Activated naive CD4-positive, alpha-beta T cell treated with anti-CD3 and anti-CD28 coated beads, Interleukin-2, amount 50 U/mL, for 72 hours (primary cell): ENCODE results near the gene CDC42. TPM values are rescaled to one million over a fixed set of nuclear protein-coding genes. Genes with fewer than 3 reads are reported as not detected.
"Not testable (repeated sequence)": the region's sequence is repeated elsewhere in the genome, so short reads cannot be mapped to it uniquely, and the experiment has no call there.

Experiments
- ATAC-seq, 2 donors: fragments of 150-1000 bp; cut with Tn5 transposase; 2 replicates each; pipeline ENCODE4 v1.10.0; 2021; ENCODE audit warnings: mild to moderate bottlenecking in 2 of 2, moderate library complexity in 2 of 2
- DNase-seq, 2 donors: peaks; one replicate each; pipeline ENCODE4 v3.0.0; 2021 to 2022; ENCODE audit warnings: low spot score in 2 of 2
- H3K27ac Mint-ChIP-seq, 2 donors: one replicate each; pipeline ENCODE4 v1.8.0; 2022; ENCODE audit warnings: mild to moderate bottlenecking in 2 of 2, mixed read lengths in 2 of 2
- H3K36me3 Mint-ChIP-seq, 2 donors: one replicate each; pipeline ENCODE4 v1.8.0; 2022; ENCODE audit warnings: mixed read lengths in 2 of 2
- H3K9me3 Mint-ChIP-seq, 2 donors: one replicate each; pipeline ENCODE4 v1.8.0; 2022; ENCODE audit warnings: mixed read lengths in 2 of 2
- total RNA-seq, 2 donors: library from RNA; stranded (reverse); gene quantifications; one replicate each; pipeline ENCODE4 v1.2.3, GENCODE V29; 2022

CDC42 gene
- 100 to 1,000 TPM; 266 to 331 TPM for total RNA-seq

GRCh38 chr1:22052115-22053016, at the start of gene CDC42:
TSS of gene CDC42 (plus strand) at chr1:22052709. CDS start at chr1:22078479, 25,770 bp downstream.
- Mint-ChIP-seq H3K36me3 (peaks cover 5 to 38% of the 10 kb centered on the region in 2 donors), H3K9me3 (no peaks in the 10 kb centered on the region), H3K27ac (peak within 1 kb of the TSS; percentile 99 to 100)
- ATAC-seq (peak; percentile 84 to 87), DNase-seq (peak; percentile 94 to 98)

- H3K36me3 Mint-ChIP-seq, DNase-seq, ATAC-seq, H3K27ac Mint-ChIP-seq, H3K9me3 Mint-ChIP-seq: not testable (repeated sequence)
Observed at GRCh38 chr1:22002875-22003274, 49.6 kb upstream of the CDC42 start.

- H3K27ac Mint-ChIP-seq, H3K9me3 Mint-ChIP-seq, H3K36me3 Mint-ChIP-seq, DNase-seq, ATAC-seq: not testable (repeated sequence)
Observed at GRCh38 chr1:22003959-22004358, 48.5 kb upstream of the CDC42 start.

GRCh38 chr1:22005261-22006149, 47.0 kb upstream of the CDC42 start:
- H3K27ac Mint-ChIP-seq, H3K36me3 Mint-ChIP-seq, H3K9me3 Mint-ChIP-seq: not testable (repeated sequence)
- DNase-seq (peak in 1 of 2 donors; percentile 67), ATAC-seq (peak; percentile 90 to 91)

GRCh38 chr1:22006736-22007135, 45.8 kb upstream of the CDC42 start:
- H3K9me3 Mint-ChIP-seq, DNase-seq, ATAC-seq, H3K36me3 Mint-ChIP-seq, H3K27ac Mint-ChIP-seq: not testable (repeated sequence)

- not testable (repeated sequence) for ATAC-seq, H3K27ac Mint-ChIP-seq, H3K9me3 Mint-ChIP-seq, H3K36me3 Mint-ChIP-seq, DNase-seq
Observed at GRCh38 chr1:22007262-22007661, 45.2 kb upstream of the CDC42 start.

- not testable (repeated sequence) for DNase-seq, H3K36me3 Mint-ChIP-seq, H3K27ac Mint-ChIP-seq, ATAC-seq, H3K9me3 Mint-ChIP-seq
Observed at GRCh38 chr1:22009566-22009965, 42.9 kb upstream of the CDC42 start.

GRCh38 chr1:22012752-22013151, 39.8 kb upstream of the CDC42 start:
- ATAC-seq, H3K27ac Mint-ChIP-seq, DNase-seq, H3K9me3 Mint-ChIP-seq, H3K36me3 Mint-ChIP-seq: not testable (repeated sequence)

- DNase-seq, H3K36me3 Mint-ChIP-seq, H3K9me3 Mint-ChIP-seq, H3K27ac Mint-ChIP-seq, ATAC-seq: not testable (repeated sequence)
Observed at GRCh38 chr1:22014575-22015206, 37.8 kb upstream of the CDC42 start.

- Mint-ChIP-seq H3K9me3 (peaks cover 0 to 6% of the 10 kb centered on the region in 2 donors), H3K27ac (peak overlapping the region; percentile 90 to 98), H3K36me3 (peaks cover 5 to 6% of the 10 kb centered on the region in 2 donors)
- peak; percentile 98 to 99 for ATAC-seq
- DNase-seq: peak; percentile 66 to 83
Observed at GRCh38 chr1:22018583-22019559, 33.6 kb upstream of the CDC42 start.

GRCh38 chr1:22021061-22021460, 31.4 kb upstream of the CDC42 start:
- Mint-ChIP-seq H3K36me3 (peaks cover 11 to 14% of the 10 kb centered on the region in 2 donors), H3K27ac (no peak overlapping the region), H3K9me3 (peaks cover 0 to 6% of the 10 kb centered on the region in 2 donors)
- DNase-seq (no peak), ATAC-seq (no peak)

- H3K27ac Mint-ChIP-seq: peak overlapping the region; percentile 97 to 100
- peaks cover 8 to 9% of the 10 kb centered on the region in 2 donors for H3K36me3 Mint-ChIP-seq
- ATAC-seq: peak; percentile 65 to 80
- peak; percentile 73 to 82 for DNase-seq
- no peaks in the 10 kb centered on the region for H3K9me3 Mint-ChIP-seq
Observed at GRCh38 chr1:22024485-22025367, 27.8 kb upstream of the CDC42 start.

- peak; percentile 71 to 82 for ATAC-seq
- no peaks in the 10 kb centered on the region for H3K9me3 Mint-ChIP-seq
- H3K36me3 Mint-ChIP-seq: peaks cover 8 to 9% of the 10 kb centered on the region in 2 donors
Observed at GRCh38 chr1:22025368-22026155, 26.9 kb upstream of the CDC42 start.

GRCh38 chr1:22026924-22027289, 25.6 kb upstream of the CDC42 start:
- Mint-ChIP-seq H3K27ac (peak overlapping the region; percentile 97 to 100), H3K9me3 (no peaks in the 10 kb centered on the region), H3K36me3 (peaks cover 8 to 9% of the 10 kb centered on the region in 2 donors)
- ATAC-seq (no peak), DNase-seq (no peak)

More at GRCh38 chr1:22025368-22026155, 26.9 kb upstream of the CDC42 start:
- peak overlapping the region; percentile 97 to 100 for H3K27ac Mint-ChIP-seq
- DNase-seq: peak; percentile 86 to 93
